Pons (tissue), 1 donor: Measurements from ENCODE around the gene LIMS1.
"Not testable (repeated sequence)": the region's sequence is repeated elsewhere in the genome, so short reads cannot be mapped to it uniquely, and the experiment has no call there.

Source experiments
- DNase-seq: peaks from one replicate; pipeline ENCODE4 v3.0.0-alpha.2; 2016; ENCODE audit warnings: low spot score

LIMS1 gene, protein sequence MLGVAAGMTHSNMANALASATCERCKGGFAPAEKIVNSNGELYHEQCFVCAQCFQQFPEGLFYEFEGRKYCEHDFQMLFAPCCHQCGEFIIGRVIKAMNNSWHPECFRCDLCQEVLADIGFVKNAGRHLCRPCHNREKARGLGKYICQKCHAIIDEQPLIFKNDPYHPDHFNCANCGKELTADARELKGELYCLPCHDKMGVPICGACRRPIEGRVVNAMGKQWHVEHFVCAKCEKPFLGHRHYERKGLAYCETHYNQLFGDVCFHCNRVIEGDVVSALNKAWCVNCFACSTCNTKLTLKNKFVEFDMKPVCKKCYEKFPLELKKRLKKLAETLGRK

DNA sequence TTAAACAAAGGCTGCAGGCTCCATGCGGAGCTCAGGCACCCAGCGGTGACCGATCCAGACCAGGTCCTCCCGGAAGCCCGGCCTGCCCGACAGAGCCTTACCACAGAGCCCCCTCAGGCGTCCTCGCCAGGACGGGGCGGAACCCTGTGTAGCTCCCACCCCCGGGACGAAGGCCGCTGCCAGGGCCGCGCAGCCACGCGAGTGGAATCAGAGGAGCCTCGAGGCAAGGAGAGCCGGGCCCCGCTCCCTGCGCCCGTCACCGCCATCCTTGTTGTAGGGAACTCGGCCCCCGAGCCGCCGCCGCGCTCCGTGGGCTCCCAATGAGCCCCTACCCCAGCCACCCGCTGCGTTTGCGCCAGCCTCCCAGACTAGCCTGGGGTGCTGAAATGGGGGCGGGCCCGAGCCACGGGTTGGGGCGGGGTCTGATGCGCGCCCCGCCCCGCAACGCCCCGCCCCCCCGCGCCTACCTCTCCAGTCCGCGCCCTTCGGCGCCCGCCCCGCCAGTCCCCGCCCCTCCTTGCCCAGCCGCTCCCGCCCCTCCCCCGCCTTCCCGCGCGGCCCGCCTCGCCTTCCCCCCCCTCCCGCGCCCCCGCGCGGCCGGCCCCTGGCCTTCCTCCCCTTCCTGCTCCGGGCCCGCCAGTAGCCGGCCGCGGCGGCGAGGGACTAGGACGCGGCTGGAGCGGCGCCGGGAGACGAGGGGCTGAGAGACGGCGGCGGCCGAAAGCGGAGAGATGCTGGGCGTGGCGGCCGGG is at the start of gene LIMS1:
TSS of gene LIMS1 (plus strand) at position 639 of the 752 bp plus-strand sequence. CDS start at position 732, 93 bp downstream.
- DNase-seq = peak; percentile 84

DNA sequence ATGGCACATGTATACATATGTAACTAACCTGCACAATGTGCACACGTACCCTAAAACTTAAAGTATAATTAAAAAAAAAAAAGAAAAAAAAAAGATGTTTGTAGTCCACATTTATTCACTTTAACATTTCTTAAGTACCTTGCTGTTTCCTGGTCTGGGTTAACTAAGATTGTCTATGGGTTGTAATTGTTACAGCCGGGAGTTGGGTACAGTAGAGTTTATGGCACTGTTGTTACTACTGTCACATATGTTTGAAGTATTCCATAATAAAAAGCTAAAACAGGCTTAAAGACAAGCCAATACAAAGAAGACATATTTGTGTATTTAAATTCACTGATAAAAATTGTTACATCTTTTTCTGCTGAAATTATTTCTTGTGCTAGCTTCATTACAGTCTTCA is 49.0 kb upstream of the LIMS1 start:
- DNase-seq = no peak

DNA sequence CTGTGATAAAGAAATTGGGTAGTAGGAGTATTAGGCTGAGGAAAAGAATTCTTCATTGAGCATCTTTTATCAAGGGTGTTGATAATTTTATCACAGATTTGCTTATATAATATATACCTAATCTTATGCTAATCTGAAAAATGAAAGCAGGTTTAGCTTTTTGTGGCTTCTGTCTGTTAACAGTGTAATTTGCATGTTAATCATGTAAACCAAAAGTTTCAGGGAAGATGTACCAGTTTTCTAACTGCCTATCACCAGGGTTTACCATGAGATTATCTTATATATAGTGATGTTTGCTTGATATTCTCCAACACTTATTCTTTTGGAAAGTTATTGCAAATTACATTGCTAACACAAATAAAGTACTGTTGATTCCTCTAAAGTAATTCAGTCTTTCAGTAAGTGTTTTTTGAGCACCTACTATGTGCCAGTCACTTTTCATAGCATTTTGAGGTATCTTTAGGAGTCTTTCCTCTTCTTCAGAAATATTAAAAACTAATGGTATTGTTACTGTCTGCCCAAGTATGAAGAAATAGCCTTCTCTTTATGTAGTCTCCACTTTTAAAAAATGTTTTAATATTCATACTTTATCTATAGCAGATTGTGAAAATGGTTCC is 43.7 kb upstream of the LIMS1 start:
- no peak for DNase-seq

DNA sequence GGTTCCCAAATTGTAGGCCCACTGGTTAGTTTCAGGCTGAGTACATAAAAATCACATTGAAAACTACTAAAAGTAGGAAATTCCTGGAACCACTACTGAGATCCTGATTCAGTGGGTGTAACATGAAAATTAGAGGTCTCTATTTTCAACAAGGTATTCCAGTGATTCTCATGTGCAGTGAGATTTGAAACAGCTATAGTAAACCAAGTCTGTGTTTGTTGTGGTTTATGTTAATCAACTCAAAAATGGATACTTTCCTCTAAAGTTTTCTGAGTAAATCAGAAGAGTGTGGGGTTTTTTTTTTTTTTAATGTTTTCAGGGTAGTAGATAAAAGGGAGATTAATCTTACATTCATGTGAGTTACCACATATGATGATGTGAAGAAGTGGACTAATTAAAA is 42.4 kb upstream of the LIMS1 start:
- no peak for DNase-seq

DNA sequence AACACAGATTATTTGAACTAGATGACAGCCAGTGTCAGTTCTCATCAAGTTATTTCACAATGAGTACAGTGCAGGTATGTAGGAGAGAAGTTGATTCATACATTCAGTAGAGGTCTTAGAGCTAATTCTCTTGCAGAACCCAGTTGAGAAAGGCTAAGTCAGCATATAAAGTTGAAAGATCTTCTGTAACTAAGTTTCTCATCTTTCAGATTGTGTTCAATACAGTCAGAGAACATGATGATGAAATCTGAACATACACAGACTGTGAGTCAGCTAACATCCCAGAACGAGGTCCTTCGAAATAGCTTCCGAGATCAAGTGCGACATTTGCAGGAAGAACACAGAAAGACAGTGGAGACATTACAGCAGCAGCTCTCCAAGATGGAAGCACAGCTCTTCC is 41.9 kb upstream of the LIMS1 start:
- no peak for DNase-seq

DNA sequence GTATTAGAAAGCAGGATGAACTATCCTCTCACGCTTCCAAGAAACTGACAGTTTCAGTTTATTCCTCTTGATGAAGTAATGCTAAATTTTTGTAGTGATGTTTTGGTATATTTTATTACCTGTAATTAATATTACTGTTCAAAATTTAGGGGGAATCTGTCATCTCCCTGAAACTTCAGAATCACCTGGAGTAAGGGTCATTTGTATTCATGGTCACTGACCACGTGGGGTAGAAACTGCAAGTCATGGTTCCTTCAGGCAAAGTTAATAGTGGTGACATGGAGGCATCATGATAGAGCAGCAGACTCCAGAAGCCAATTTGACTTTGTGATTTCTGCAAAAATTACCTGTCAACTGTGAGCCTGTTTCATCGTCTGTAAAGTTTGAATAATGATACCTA is 38.1 kb upstream of the LIMS1 start:
- DNase-seq = not testable (repeated sequence)

DNA sequence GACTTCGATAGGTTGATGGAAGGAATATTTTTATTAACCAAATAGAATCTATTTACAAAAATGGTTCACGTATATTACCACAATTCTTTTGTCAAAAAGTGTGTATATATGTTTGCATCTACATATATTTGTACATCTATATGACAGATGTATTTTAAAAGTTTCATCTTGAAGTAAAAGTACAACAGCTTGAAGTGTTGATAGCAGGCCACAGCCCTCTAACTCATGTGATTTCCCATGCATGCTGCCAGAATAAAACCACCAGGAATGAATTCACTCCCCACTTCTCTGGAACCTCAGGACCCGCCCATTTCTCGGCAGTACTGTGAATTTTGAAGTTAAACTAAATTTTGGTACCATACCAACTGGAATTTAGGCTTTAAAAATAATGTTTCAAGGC is 26.6 kb upstream of the LIMS1 start:
- DNase-seq = not testable (repeated sequence)

DNA sequence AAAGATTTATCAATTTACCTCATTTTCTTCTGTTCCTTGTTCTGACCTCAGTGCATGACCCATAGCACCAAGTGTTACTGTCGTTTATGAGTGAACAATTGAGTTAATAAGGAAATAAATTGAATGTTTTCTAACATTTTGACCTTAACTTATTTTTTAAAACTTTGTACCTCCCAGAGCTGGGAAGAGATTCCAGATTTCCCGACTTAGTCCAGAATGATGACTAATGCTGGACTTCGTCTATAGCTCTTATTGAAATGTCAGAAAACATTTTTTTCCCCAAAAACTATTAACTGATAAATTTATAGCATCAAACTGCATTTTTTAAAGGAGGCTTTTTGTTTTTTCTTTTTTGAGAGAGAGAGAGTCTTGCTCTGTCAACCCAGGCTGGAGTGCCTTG is 21.8 kb upstream of the LIMS1 start:
- not testable (repeated sequence) for DNase-seq

DNA sequence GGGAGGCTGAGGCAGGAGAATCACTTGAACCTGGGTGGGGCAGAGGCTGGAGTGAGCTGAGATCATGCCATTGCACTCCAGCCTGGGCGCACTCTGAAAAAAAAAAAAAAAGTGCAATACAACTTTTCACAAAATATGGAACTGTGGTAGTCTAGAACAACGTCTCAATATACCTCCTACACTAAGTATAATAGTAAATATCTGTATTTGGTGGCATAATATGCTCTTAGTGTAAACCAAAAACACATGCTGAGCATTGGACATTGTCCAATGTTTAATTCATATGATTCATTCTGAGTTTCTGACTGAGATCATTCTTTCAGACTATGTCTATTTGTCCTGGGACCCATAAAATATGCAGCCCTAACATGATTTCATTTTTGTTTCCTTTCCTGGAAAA is 19.8 kb upstream of the LIMS1 start:
- not testable (repeated sequence) for DNase-seq

DNA sequence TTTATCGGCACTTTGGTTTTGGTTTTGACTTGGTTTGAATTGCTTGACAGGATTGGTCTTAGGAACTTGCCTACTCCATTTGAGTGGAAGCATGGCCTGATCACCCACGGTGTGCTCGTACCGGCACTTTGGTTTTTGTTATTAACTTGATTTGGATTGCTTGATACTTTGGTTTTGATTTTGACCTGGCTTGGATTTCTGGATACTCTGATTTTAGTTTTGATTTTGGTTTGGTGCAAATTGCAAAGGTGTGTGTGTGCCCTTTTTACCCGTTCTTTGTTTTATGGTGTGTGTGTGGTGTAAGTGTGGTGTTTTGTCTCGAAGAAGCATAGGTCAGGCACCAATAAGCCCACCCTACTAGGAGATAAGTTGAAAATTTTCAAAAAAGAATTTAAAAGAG is 9.6 kb upstream of the LIMS1 start:
- DNase-seq = not testable (repeated sequence)

DNA sequence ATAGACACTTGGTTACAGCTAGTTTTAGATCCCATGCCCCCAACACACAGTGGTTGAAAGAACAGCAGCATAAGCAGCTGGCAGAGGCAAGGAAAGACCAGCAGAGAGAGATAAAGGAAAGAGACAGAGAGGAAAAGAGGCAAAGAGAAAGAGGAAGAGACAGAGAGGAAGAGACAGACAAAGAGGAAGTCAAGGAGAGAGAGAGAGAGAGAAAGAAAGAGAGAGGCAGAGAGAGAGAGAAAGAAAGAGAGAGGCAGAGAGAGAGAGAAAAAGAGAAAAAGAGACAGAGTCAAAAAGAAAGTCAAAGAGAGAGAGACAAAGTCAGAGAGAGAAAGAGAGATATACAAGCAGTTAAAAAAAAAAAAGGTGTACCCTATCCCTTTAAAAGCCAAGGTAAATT is 9.0 kb upstream of the LIMS1 start:
- not testable (repeated sequence) for DNase-seq

DNA sequence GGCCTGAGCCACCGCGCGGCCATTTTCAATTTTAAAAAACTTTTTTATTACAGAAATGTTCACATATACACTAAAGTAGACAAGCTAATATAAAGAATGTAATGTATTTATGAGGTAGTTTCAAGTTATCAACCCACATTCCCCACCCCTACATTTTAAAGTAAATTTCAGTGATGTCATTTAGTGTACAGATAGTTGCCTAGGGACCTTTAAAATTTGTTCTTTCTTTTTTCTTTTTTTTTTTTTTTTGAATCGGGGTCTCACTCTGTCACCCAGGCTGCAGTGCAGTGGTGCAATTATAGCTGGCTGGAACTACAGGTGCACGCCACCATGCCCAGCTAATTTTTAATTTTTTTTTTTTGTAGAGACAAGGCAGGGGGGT is 2.6 kb upstream of the LIMS1 start:
- no peak for DNase-seq

DNA sequence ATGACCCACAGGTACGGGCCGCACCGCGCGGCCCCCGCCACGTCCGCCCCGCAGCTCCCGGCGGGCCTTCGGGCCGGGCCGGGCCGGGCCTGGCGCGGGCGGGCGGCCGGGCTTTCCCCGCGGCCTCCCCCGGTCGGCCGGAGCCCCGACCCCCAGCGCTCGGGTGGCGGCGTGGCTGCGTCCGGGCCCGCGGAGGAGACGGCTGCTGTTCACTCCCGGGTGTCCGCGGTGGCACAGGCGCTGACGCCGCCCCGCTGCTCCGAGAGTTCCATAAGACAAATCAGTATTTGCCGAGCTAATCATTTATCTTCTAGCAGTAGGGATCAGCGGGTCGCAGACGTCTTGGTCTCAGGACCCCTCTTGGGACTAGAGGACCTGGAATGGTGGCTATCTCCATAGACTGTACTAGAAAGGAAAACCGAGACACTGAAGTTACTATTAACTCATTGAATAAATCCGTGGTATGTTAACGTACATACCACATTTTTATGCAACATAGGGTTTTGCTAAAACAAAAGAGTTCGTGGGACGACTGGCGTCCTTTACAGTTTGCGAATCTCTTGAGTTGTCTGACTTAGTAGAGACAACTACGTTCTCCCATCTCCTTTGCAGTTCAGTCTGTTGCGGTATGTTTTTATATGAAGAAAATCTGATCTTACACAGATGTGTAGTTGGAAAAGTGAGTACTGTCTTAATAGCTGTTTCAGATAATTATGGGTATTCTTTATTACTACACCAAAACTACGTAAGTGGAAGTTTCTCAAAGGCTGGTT is 500 bp downstream of the LIMS1 start:
- peak; percentile 59 for DNase-seq

DNA sequence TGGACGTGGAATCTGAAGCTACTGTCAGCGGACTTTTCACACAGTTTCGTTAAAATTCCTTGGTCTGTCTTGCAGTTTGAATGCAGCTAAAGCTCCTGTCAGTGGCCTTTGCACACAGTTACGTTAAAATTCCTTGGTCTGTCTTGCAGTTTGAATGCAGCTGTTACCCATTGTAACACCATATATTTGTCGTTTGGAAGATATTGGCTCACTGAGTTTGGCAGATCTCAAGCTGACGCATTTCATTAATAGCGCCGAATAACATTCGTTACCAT is 1.0 kb downstream of the LIMS1 start:
- peak; percentile 38 for DNase-seq

DNA sequence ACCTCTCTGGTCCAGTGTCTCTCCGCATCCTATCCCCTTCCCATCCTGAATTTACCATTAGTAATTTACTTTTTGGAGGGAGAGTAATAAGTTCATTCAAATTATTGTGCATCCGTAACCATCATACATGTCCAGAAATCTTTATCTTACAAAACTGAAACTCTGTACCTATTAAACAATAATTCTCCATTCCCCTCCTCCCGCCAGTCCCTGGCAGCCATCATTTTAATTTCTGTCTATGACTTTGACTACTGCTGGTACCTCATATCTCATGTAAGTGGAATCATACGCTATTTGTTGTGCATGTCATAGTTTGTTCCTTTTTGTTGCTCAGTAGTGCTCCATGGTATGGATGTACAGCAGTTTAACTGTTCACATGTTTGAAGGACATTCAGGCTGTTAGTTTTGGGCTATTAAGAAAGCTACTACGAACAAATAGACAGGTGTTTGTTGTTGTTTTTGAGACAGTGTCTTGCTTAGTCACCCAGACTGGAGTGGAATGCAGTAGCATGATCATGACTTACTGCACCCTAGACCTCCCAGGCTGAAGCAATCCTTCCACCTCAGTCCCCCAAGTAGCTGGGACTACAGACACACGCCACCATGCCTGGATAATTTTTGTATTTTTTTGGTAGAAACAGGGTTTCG is 2.0 kb downstream of the LIMS1 start:
- DNase-seq = no peak

DNA sequence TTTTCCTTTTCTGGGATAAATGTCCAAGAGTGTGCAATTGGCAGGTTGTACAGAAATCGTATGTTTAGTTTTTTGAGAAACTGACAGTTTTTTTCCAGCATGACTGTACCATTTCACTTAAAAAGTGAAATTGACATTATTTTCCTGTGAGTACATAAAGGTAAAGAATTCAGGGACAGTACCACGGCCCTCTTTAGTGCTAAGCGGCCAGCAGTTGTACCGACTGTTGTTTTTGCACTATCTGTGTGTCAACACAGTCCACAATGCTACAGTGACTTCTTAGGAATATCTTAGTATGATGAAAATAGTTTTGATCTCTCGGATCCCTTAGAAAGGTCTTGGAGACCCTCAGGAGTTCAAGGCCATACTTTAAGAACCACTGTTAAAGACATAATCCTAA is 2.6 kb downstream of the LIMS1 start:
- no peak for DNase-seq

DNA sequence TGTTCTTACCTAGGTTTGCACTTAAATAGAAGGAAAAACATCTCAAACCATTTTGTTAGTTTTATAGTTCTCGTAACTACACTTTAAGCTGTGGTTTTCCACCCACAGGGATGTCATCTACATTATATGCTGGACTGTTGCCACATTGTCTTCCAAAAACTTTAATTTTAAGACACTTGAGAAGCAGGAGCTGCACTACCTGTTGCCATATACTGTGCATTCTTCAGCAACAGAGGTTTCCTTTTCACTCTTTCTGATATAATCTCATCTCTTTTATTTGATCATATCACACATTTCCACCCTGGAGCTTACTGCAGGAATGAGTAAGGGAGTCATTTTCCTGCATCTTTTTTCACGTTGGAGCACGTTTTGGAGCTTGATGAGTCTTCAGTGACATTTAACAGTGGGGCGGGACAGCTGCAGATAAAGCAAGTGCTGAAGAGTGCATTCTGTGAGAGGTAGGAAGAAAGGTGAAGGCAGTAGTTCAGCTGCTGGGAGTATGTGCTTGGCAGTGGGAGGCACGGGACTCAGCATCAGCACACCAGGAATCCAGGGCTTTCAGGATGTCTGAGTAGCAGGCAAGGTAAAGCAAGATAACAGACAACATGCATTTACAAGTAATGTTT is 3.8 kb downstream of the LIMS1 start:
- no peak for DNase-seq

DNA sequence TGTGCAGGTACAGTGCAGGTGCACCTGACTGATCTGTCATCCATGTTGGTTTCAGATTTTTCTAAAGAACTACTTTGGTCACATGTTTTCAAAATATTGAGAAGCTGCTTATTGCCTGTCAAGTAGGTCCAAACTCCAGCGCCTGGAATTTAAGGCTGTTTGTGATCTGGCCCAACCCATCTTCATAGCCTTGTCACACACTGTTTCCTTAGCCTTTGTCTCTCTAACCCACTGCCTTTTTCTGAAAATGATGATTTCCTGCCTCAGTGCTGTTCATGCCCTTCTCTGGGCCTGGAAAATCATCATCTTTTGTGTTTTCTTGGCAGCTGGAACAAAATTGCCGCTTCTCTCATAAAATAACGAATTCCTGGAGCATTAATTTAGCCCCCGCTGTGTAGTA is 7.2 kb downstream of the LIMS1 start:
- no peak for DNase-seq

DNA sequence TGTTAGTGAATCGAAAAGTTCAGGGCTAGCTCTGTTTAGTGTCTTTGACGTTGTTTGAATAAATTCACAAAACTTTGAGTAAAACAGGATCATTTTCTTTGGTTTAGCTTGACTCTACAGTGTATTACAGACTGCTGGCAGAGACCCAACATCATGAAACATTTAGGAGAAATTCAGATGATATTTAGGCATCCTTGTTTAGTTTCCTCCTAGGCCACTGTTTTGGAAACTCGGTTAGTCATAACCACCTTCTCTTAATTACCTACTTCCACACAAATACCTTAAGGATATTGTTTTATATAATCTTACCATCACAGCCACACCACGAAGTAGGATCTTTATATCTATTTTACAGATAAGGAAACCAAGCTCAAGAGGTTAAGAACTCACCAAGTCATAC is 7.8 kb downstream of the LIMS1 start:
- DNase-seq = no peak

DNA sequence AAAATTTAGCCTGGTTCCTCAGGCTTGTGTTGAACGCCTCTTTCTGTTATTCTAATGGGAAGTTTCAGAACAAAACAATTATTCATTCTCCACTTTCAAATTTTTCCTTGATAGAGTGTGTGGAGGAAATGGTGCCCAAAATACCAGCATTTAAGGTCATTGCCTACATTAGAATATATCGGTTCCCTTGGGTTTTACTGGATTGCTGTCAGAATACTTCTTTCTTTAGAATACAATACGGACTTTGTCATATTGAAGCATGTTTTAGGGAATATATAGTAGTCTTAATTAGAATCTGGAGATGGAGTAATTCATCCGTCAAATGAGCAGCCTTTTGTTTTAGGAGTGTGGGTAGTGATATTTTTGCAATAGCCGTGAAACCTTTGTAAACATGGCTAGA is 13.3 kb downstream of the LIMS1 start:
- DNase-seq = no peak

DNA sequence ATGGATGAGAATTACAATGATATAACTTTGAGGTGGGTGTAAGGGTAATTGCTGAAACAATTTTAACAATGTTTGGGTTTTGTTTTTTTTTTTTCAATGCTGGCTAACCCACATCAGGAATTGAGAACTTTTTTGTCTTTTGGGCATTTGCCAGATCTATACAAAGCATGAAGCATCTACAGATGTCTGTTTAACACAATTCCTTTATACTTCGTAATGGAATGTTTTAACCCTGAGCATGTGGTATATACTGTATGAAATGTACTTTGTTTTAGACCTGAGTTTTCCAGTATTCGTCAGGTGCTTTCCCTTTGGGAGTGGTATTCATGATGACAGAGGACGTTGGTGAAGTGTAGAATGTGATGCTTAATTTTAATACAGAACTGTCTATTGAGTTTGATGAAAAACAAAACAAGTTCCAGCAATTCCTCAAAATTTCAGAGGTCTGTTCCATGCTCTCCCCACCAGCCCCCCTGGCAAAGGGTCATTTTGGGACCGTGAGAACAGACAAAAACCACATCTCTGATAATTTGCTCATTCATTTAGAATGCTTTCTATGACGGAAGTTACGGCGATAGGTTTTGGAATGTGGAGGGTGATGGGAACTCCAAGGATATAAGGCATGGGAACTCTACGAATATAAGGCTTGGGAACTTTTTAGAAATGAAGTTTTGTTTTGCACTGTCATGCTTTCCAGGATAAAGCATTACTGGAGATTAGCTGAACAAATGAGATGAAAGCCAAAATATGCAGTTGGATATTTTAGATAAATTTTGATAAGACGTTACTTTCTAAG is 14.1 kb downstream of the LIMS1 start:
- DNase-seq = no peak
